ENCODE results near the gene PTPRK.

DNA sequence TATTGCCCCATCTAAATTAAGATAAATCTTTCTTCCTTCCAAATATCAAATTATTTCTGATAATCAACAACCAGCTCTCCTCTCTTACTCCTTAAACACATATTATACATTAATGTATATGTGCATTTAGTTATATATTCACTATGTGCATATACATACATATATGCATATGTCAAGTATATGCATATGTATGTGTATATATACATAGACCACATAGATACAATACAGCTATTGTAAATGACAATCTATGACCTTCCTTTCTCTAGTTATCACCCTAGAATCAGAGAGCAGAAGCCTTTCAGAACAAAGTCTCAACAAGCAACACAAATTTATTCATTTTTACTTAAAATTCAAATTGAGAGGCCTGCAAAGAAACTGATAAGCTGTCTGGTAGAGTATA, 378.5 kb downstream of the PTPRK start:
- TF ChIP-seq, protein P1, sequence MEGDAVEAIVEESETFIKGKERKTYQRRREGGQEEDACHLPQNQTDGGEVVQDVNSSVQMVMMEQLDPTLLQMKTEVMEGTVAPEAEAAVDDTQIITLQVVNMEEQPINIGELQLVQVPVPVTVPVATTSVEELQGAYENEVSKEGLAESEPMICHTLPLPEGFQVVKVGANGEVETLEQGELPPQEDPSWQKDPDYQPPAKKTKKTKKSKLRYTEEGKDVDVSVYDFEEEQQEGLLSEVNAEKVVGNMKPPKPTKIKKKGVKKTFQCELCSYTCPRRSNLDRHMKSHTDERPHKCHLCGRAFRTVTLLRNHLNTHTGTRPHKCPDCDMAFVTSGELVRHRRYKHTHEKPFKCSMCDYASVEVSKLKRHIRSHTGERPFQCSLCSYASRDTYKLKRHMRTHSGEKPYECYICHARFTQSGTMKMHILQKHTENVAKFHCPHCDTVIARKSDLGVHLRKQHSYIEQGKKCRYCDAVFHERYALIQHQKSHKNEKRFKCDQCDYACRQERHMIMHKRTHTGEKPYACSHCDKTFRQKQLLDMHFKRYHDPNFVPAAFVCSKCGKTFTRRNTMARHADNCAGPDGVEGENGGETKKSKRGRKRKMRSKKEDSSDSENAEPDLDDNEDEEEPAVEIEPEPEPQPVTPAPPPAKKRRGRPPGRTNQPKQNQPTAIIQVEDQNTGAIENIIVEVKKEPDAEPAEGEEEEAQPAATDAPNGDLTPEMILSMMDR (conservative IDR thresholded peaks at IDR 0.05 in 1 of 2, IDR thresholded peaks at IDR 0.05 in 1 of 2; ENCODE audit: low read depth in 1 of 2, low read length in 2 of 2), result no peak
- TF ChIP-seq EZH2 (IDR thresholded peaks at IDR 0.05; ENCODE audit: low read length, missing control alignments), result no peak

Measured in fibroblast of lung (primary cell).